HL-60/S4 treated with retinoic acid at 250 ng/mL for 4 days and 3 days (cell line): ENCODE data around the gene PRSS56.

ENCODE experiments used
- in situ Hi-C: fragments of 300-500 bp; cut with MboI; formaldehyde crosslinking; loops from 2 replicates; pipeline ENCODE4 v1.7.0; 2022; ENCODE audit warnings: low sequenced_read_pairs

The PRSS56 gene

DNA sequence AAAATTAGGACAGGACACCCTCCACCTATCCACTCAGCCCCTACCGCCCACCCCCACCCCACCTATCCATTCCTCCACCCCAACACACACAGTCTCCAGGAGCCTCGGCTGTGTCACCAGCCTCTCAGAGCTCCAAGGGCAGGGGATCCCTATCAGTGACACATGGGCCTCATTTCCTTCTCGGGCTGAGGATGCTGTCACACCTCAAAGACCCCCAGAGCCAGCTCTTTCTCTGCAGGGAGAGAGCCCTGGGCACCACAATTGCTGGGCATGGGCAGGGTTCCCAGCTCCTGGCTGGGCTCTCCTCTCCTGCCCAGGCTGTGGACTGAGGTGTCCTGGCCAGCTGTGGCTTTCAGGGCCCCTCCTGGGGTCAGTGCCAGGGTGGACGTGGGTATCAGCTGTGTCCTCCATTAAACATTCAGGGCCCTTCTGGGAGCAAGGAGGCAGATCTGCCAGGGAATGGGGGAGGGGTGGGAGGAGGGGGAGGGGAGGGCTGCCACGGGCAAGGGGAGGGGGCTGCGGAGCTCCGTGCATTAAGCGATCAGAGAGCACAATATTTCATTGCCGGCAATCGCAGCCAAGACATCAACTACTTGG, 18.3 kb upstream of the PRSS56 start:
- in situ Hi-C loops: no loop called here

DNA sequence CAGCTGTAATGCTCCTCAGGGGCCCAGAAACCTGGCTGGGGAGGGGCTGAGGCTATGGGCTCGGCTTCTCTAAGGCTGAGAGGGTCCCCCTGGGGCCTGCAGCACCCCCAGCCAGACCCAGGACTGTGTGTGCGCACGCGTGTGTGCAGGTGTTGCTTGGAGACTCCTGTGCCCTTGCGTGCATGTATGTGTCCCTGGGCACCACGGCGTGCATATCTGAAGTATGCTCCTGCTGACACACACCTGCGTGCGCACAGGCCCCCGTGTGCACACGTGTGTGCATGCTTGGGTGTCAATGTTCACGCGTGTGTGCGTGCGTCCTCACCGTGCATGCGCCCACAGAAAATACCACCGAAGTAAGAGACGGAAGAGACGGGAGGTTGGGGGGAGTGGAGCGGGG, 17.7 kb upstream of the PRSS56 start:
- in situ Hi-C loops: no loop called here

DNA sequence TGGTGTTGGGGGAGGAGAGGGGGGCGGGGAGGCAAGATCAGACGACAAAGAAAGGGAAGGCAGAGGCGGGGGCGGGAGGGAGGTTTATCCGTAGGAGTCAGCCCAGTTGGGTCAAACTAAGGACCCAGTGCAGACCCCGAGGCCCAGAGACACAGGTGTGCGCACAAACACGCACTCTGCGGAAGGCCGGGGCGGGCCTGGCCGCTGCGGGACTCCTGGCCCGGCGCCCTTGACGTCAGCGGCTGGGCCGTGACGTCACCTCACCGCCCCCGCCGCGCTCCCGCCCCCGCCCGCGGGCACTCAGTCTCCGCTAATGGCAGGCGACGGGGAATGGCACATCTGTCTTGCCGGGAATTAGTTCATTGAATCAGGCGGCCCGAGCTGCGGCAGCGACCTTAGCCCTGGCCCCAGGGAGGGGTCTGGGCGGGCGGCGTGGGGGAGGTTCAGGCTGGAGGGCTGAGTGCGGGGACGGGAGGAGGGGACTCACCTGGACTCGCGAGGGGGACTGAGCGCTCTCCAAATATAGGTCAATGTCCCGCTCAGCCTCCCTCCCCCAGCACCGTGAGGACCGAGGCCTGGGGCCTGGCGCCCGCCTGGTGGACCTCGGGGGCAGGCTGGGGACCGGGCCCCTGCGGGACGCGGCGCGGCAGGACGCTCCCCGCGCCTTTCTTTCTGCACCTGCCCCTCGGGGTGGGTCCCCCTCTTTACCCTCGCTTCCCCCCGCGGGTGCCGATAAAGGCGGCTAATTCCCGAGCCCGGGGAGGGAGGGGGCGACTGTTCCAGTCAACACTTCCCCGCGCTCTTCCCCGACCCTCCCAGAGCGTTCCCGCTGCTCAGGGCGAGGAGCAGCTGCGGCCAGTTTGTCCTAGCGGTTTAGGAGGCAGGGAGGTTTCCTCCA, 17.0 kb upstream of the PRSS56 start:
- in situ Hi-C loops: no loop called here

DNA sequence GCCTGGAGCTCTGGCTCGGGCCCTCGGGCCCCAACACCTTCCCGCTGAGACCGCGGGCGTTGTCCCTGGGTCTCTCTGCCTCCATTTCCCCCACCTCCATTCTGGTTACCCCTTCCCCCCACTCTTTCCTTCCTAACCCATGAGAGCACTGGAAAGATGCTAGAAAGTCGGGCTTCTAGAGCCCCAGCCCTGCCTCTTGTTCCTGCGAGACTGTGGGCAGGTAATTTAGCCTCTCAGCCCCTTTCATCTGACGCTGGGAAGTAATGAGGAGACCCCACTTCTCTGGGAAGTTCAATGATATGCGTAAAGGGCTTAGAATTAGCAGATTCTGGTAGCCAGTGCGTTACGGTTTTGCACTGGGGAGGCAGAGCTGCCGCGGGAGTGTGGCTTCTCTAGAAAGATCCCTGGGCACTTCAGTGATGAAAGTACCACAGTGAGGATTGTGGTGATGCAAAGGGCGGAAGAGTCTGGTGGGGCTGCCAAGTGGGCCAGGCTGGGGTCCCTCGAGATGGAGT, 16.3 kb upstream of the PRSS56 start:
- in situ Hi-C loops: no loop called here

DNA sequence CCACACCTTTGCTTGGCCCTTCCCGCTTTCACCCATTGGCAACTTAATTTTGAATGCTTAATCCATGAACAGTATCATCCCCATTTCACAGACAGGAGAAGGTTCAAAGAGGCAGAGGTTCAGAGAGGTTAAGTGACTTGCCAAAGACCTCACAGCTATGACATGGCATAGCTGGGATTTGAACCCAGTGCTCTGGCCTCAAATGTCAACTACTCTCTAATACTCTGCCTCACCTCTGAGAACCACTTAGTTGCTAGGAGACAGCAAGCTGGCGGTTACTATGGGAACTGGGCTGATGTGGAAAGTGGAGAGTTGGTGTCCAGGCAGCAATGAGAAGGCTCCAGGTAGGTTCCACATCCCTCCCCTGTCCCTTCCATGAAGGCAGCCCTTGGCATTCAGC, 15.8 kb upstream of the PRSS56 start:
- in situ Hi-C loops: no loop called here

DNA sequence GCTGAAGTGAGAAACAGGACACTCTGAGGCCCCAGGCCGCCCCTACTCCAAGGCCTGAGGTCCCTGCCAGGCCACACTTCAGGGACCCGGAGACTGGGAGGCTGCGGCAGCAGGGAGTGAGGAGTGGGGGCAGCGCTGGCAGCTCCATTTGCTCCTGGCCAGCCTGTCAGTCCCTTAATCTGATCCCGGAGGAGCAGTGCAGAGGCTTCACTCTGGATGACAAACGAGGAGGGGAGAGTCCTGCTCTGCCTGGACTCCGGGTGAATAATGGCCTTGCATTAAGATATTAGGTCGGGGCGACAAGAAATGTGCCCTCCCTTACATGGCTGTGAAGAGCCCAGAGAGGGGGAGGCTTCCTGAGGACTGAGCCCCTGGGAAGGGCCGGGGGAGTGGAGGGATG, 14.3 kb upstream of the PRSS56 start:
- in situ Hi-C loops: no loop called here

DNA sequence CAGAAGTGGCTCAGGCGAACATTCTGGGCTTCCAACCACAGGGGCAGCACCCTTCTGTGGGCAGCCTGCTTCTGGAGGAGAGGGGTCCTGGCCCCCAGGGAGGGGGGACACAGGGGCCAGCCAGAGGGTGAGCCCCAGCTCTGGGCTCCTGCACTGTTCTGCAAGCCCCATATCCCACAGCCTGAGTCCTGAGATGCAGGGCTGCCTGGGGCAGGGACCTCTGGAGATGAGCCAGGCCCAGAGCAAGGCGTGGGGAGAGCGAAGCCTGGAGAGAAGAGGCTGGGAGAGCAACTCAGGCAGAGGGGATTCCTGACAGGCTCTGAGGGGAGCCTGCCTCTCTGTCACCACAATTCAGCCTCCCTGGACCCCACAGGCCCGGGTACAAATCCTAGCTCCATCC, 13.5 kb upstream of the PRSS56 start:
- in situ Hi-C loops: no loop called here

DNA sequence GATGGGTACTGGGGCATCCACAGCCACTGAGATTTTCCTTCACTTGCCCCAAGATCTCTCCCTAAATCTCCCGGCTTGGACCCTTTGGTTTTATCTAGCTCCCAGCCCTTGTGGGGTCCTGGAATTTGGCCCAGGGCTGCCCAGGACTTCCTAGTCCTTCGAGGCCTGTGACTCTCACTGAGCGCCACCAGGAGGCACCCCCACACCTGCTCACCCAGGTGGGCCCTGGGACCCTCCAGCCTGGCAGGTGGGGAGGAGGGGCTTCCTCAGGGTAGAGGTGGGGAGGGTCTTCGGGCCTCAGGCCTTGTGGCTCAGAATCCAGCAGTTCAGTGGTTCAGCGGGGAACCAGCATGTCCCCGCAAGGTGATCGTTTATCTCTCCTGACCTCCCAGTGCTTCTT, 11.9 kb upstream of the PRSS56 start:
- in situ Hi-C loops: no loop called here

DNA sequence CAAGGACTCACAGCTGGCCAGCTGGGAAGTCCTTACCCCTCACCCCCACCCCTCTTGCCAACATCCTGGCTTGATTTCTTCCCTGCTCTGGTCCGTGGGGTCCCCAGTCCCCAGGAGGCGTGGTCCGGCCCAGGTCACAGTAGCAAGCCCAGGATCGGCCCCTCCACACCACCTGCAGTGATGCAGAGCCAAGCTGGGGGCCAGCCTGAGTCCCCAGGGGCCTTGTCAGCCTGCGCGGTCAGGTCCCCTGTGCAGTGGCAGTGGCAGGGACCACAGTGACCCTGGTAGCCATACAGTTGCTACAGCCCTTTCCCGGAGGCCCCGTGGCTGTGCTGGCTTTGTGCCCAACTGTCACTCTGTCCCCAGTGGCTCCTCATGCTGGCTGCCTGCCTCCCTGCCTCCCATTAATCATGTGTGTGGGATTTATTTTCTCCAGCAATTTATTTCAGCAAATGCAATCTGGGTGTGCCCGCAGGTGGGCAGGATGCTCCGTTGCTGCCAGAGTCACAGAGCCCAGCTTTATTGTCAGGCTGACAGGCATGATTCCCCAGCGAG, 8.8 kb upstream of the PRSS56 start:
- in situ Hi-C loops: no loop called here

DNA sequence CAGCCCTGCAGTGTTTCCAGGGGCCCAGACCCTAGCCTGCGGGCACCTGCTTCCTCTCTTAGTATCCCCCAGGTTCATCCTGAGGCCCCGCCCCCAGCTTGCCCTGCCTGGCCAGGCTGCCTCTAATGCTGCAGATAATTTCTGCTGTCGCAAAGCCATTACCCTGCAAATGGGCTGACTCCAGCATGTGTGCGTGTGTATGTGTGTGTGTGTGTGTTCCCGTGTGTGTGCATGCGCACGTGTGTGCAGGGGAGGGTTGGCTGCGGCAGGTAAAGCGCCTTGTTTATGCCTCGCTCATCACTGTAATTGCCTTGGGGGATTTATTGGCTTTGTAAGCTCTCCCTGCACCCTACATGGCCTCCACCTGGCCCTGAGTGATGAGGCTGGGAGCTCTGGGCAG, 7.6 kb upstream of the PRSS56 start:
- in situ Hi-C loops: no loop called here

DNA sequence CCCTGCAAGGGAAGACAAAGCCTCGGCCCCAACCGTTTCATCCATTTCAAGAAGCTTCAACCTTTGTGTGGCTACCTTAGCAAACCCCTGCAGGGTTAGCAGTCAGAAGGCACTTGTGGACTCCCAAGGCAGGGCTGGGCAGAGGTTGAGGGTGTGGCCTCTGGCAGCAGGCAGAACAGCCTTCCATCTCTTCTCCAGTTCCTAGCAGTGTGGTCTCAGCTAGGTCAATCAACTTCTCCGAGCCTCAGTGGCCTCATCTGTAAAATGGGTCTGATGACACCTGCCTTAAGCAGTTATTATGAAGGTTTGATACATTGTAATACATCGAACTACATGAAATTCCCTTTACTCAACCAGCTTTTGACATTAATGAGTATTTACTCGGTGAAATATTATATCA, 6.8 kb upstream of the PRSS56 start:
- in situ Hi-C loops: no loop called here

DNA sequence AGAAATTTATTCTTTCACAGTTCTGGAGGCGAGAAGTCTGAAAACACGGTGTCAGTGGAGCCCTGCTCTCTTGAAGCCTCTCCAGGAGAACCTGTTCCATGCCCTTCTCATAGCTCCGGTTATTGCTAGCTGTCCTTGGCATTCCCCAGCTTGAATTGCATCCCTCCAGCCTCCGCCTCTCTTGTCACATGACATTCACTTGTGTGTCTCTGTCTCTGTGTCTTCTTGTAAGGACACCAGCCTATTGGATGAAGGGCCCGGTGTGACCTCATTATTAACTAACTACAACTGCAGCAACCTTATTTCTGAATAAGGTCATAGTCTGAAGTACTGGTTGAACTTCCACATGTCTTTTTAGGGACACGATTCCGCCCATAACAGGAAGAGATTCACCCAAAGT, 4.5 kb upstream of the PRSS56 start:
- in situ Hi-C loops: no loop called here

DNA sequence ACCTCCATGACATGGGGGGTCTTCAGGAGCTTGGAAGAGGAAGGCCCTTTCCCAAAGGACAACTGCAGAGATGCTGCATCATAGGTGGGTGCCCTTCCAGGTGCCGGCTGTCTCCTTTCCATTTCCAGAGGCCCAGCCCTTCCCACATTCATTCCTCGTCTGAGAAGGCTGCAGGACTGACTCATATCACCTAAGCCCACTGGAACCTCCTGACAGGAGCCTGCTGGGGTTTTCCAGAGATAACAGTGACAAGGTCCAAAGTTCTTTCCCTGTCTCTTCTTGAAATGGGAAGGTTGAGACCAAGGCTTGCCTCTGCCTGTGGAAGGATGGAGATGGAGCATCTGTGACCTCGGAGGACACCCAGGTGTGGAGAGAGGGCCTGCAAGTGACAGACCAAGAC, 3.6 kb upstream of the PRSS56 start:
- in situ Hi-C loops: no loop called here

DNA sequence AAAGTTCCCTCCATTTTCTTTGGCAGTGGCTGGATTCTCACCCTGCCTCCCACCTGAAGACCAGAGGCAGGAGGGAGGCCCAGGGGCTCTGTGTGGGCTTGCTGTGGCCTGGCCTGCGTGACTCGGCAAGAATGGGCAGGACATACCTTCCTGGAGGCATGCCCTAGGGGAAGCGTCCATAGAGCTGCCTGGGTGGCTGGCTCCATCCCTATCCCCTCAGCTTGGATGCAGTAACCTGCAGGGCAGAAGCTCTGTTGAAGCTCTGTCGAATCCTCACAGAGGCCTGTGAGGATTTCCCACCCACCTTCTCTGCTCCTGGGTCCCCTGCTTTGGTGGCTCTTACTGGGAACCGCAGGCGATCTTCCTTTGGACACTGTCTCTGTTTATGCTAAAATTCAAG, 1.3 kb upstream of the PRSS56 start:
- in situ Hi-C loops: no loop called here

DNA sequence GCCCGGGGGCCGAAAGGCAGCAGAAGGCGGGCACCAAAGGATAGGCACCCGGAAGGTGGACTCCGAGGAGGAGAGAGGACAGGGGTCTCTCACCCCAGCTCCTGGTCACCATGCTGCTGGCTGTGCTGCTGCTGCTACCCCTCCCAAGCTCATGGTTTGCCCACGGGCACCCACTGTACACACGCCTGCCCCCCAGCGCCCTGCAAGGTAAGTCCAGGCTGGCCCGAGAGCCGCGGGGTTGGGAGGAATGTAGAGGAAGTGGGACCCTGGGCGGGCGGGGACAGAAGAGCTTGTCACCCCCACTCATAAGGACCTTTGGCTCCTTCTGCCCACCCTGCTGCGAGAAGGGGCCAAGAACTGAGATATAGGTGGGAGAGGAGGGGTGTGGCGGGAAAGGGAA, 301 bp downstream of the PRSS56 start:
- in situ Hi-C loops: no loop called here

DNA sequence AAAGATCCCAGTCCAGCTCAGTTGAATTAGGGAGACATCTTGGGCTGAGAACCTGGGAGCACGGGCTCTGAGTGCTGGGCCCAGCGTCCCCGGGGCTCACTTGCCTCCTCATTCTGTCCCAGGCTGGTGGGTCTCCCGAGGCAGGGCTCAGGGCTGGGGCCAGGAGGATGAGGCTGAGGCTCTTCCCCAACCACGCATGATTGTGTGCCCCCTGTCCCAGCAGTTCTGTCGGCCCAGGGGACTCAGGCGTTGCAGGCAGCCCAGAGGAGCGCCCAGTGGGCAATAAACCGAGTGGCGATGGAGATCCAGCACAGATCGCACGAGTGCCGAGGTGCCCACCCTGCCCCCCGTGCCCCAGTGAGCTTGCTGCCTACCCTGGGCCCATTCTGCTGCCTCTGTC, 910 bp downstream of the PRSS56 start:
- in situ Hi-C loops: no loop called here

DNA sequence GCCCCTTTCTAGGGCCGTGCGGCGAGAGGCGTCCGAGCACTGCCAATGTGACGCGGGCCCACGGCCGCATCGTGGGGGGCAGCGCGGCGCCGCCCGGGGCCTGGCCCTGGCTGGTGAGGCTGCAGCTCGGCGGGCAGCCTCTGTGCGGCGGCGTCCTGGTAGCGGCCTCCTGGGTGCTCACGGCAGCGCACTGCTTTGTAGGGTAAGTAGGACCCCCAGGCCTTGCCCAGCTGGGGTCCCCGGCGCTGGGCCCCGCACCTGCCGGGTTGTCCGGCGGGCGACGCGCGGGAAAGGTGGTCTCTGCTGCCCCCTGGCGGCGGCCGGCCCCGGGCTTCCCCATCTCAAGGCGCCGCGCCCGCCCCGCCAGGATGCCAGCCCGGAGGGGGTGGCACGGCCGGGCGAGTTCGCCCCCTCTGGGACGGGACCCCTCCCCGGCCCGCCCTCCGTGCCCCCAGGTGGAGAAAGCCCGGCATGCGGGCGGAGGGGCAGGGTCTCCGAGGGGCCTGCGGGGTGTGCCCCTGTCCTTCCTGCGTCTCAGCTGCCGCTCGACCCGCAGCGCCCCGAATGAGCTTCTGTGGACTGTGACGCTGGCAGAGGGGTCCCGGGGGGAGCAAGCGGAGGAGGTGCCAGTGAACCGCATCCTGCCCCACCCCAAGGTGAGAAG, 1.9 kb downstream of the PRSS56 start:
- in situ Hi-C loops: no loop called here

DNA sequence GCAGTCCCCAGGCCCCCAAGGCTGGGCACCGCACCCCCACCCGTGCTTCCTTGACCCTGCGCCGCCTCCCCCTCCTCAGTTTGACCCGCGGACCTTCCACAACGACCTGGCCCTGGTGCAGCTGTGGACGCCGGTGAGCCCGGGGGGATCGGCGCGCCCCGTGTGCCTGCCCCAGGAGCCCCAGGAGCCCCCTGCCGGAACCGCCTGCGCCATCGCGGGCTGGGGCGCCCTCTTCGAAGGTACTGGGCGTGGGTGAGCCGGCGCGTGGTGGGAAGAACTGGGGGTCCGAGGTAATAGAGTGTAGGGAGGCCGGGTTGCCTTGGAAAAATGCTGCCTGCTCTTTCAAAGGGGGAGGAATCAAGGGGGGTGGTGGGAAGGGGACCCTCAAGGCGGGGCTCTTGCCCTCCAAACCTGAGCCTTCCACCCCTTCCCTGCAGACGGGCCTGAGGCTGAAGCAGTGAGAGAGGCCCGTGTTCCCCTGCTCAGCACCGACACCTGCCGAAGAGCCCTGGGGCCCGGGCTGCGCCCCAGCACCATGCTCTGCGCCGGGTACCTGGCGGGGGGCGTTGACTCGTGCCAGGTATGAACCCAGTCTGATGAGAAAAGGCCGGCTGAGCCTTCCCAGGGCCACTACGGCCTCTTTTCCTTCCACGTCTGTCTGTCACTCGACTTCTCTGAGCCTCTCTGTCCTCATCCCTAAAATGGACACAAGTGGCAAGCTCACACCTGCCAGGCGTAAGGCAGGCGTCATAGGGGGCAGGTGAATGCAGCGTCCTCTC, 2.6 kb downstream of the PRSS56 start:
- in situ Hi-C loops: no loop called here

DNA sequence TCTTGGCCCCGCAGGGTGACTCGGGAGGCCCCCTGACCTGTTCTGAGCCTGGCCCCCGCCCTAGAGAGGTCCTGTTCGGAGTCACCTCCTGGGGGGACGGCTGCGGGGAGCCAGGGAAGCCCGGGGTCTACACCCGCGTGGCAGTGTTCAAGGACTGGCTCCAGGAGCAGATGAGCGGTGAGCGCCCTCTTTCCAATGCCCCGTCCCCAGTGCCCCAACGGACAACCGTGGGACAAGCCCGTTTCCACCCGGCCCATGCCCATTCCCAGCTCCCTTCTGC, 3.2 kb downstream of the PRSS56 start:
- in situ Hi-C loops: no loop called here

DNA sequence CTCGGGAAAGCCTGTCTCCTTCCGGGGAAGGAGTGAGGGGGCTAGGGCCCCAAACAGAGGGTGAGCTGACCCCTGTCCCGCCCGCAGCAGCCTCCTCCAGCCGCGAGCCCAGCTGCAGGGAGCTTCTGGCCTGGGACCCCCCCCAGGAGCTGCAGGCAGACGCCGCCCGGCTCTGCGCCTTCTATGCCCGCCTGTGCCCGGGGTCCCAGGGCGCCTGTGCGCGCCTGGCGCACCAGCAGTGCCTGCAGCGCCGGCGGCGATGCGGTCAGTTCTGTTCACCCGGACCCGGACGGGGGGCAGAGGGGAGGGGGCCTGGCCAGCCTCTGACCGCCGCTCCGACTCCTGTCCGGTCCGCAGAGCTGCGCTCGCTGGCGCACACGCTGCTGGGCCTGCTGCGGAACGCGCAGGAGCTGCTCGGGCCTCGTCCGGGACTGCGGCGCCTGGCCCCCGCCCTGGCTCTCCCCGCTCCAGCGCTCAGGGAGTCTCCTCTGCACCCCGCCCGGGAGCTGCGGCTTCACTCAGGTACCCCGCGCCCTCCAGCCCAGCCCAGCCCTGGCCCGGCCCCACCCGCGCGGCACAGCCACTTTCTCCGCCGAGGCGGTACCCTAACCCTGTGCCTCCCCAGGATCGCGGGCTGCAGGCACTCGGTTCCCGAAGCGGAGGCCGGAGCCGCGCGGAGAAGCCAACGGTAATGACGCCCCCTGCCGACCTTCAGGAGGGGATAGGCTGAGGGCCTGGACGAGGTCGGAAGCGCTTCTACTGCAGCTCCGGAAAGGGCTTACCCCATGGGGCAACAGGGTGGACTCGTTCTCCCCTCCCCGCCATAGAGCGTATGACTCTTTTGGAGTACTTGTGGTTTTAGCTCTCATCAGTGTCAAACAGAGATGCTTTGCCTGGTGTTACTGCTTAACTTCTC, 3.8 kb downstream of the PRSS56 start:
- in situ Hi-C loops: no loop called here
